PC-3 (cell line): ENCODE data around the gene GID4.

ENCODE experiments used
- CTCF ChIP-seq: fragments of 300-600 bp; sonication (generic); conservative IDR thresholded peaks from 2 replicates; pipeline ENCODE4 v1.5.1; 2017; ENCODE audit warnings: antibody characterized with exemption, low read depth, mild to moderate bottlenecking, low read length
- EZH2phosphoT487 ChIP-seq: fragments of 300-600 bp; sonication (generic); IDR thresholded peaks from 2 replicates; pipeline ENCODE4 v1.6.1; 2018; ENCODE audit warnings: mild to moderate bottlenecking, antibody characterized with exemption, low read length, borderline replicate concordance

- TF ChIP-seq CTCF (no peak), EZH2phosphoT487 (no peak)
Measured at GRCh38 chr17:18042983-18043382, 3.8 kb downstream of the GID4 start.
